Mesenchymal stem cell (in vitro differentiated cells and primary cell): ENCODE results near the gene GOLM1.

Experiments used
- DNase-seq: peaks from one replicate; pipeline ENCODE4 v3.0.0-alpha.2; 2013
- H2AFZ ChIP-seq: one replicate; pipeline ENCODE4 v1.6.1; 2013; ENCODE audit warnings: low read depth, mild to moderate bottlenecking, control low read depth, inconsistent platforms, low read length, moderate library complexity
- H2AK5ac ChIP-seq: 2 replicates; pipeline ENCODE4 v1.6.1; 2013; ENCODE audit warnings: low read length, moderate library complexity, mild to moderate bottlenecking, inconsistent platforms; ENCODE audit not compliant: severe bottlenecking
- H2BK120ac ChIP-seq: one replicate; pipeline ENCODE4 v1.6.1; 2013; ENCODE audit warnings: low read depth, mild to moderate bottlenecking, inconsistent platforms, low read length, moderate library complexity
- H2BK12ac ChIP-seq, 2 experiments: one replicate each; pipeline ENCODE4 v1.6.1; 2013; ENCODE audit warnings: inconsistent platforms in 2 of 2, low read length in 2 of 2, mild to moderate bottlenecking in 2 of 2, moderate library complexity in 2 of 2, control low read depth in 1 of 2
- H2BK15ac ChIP-seq: one replicate; pipeline ENCODE4 v1.6.1; 2013; ENCODE audit warnings: mild to moderate bottlenecking, low read depth, inconsistent platforms; ENCODE audit not compliant: poor library complexity, severe bottlenecking
- H2BK5ac ChIP-seq: 2 replicates; pipeline ENCODE4 v1.6.1; 2013; ENCODE audit warnings: low read depth, mild to moderate bottlenecking, low read length, control low read depth, inconsistent platforms; ENCODE audit not compliant: poor library complexity, severe bottlenecking
- H3K14ac ChIP-seq, 2 experiments: one replicate each; pipeline ENCODE4 v1.6.1; 2013; ENCODE audit warnings: inconsistent platforms in 2 of 2, low read length in 2 of 2, control low read depth in 1 of 2, mild to moderate bottlenecking in 1 of 2, moderate library complexity in 1 of 2
- H3K18ac ChIP-seq, 2 experiments: one replicate each; pipeline ENCODE4 v1.6.1; 2013; ENCODE audit warnings: inconsistent platforms in 2 of 2, low read length in 2 of 2, control low read depth in 1 of 2, low read depth in 1 of 2, mild to moderate bottlenecking in 1 of 2
- H3K23ac ChIP-seq, 2 experiments: one replicate each; pipeline ENCODE4 v1.6.1; 2013; ENCODE audit warnings: inconsistent platforms in 2 of 2, low read length in 2 of 2, mild to moderate bottlenecking in 2 of 2, moderate library complexity in 2 of 2, control low read depth in 1 of 2
- H3K27ac ChIP-seq: 2 replicates; pipeline ENCODE4 v1.5.1; 2013; ENCODE audit warnings: mild to moderate bottlenecking, moderate library complexity, low read length, control low read depth, inconsistent platforms; ENCODE audit not compliant: poor library complexity, severe bottlenecking
- H3K27me3 ChIP-seq, 2 experiments: 2 replicates each; pipeline versions ENCODE4 v1.6.1 to v1.7.0; 2013; ENCODE audit warnings: low read length in 2 of 2, mild to moderate bottlenecking in 2 of 2, moderate library complexity in 2 of 2, control low read depth in 1 of 2, inconsistent platforms in 1 of 2; ENCODE audit not compliant: control insufficient read depth in 1 of 2, insufficient read depth in 1 of 2
- H3K36me3 ChIP-seq, 2 experiments: 2 replicates each; pipeline versions ENCODE4 v1.6.1 to v1.7.0; 2013; ENCODE audit warnings: low read length in 2 of 2, control low read depth in 1 of 2, inconsistent platforms in 1 of 2, low read depth in 1 of 2, mild to moderate bottlenecking in 1 of 2; ENCODE audit not compliant: insufficient read depth in 2 of 2, control insufficient read depth in 1 of 2
- H3K4ac ChIP-seq, 2 experiments: one replicate each; pipeline ENCODE4 v1.6.1; 2013; ENCODE audit warnings: inconsistent platforms in 2 of 2, low read length in 2 of 2, mild to moderate bottlenecking in 2 of 2, moderate library complexity in 2 of 2, control low read depth in 1 of 2, low read depth in 1 of 2
- H3K4me1 ChIP-seq: 2 replicates; pipeline ENCODE4 v1.6.1; 2013; ENCODE audit warnings: low read depth, low read length, control low read depth; ENCODE audit not compliant: control insufficient read depth, insufficient read depth
- H3K4me2 ChIP-seq: 2 replicates; pipeline ENCODE4 v1.6.1; 2013; ENCODE audit warnings: low read length, mild to moderate bottlenecking, inconsistent platforms; ENCODE audit not compliant: poor library complexity, severe bottlenecking
- H3K4me3 ChIP-seq, 2 experiments: 2 replicates each; pipeline versions ENCODE4 v1.5.1 to v1.7.0; 2013; ENCODE audit warnings: low read length in 2 of 2, mild to moderate bottlenecking in 2 of 2, control low read depth in 1 of 2, low read depth in 1 of 2; ENCODE audit not compliant: insufficient read depth in 1 of 2
- H3K79me1 ChIP-seq: replicated peaks from 2 replicates; pipeline ENCODE4 v1.6.1; 2013; ENCODE audit warnings: mild to moderate bottlenecking, control low read depth, low read length, inconsistent platforms; ENCODE audit not compliant: poor library complexity, severe bottlenecking
- H3K9ac ChIP-seq: 2 replicates; pipeline ENCODE4 v1.7.0; 2013; ENCODE audit warnings: mild to moderate bottlenecking, low read length, moderate library complexity
- H3K9me3 ChIP-seq: 2 replicates; pipeline ENCODE4 v1.7.0; 2013; ENCODE audit warnings: mild to moderate bottlenecking, low read length; ENCODE audit not compliant: control insufficient read depth
- H4K8ac ChIP-seq: one replicate; pipeline ENCODE4 v1.6.1; 2013; ENCODE audit warnings: inconsistent platforms, mild to moderate bottlenecking, low read length, moderate library complexity
- H4K91ac ChIP-seq: one replicate; pipeline ENCODE4 v1.6.1; 2013; ENCODE audit warnings: mild to moderate bottlenecking, low read length, inconsistent platforms
- WGBS: methylation state at CpG from one replicate; pipeline ENCODE4 v1.1.7; 2013; ENCODE audit warnings: mixed read lengths; 5-methylcytosine and 5-hydroxymethylcytosine counted together

GOLM1 gene

DNA sequence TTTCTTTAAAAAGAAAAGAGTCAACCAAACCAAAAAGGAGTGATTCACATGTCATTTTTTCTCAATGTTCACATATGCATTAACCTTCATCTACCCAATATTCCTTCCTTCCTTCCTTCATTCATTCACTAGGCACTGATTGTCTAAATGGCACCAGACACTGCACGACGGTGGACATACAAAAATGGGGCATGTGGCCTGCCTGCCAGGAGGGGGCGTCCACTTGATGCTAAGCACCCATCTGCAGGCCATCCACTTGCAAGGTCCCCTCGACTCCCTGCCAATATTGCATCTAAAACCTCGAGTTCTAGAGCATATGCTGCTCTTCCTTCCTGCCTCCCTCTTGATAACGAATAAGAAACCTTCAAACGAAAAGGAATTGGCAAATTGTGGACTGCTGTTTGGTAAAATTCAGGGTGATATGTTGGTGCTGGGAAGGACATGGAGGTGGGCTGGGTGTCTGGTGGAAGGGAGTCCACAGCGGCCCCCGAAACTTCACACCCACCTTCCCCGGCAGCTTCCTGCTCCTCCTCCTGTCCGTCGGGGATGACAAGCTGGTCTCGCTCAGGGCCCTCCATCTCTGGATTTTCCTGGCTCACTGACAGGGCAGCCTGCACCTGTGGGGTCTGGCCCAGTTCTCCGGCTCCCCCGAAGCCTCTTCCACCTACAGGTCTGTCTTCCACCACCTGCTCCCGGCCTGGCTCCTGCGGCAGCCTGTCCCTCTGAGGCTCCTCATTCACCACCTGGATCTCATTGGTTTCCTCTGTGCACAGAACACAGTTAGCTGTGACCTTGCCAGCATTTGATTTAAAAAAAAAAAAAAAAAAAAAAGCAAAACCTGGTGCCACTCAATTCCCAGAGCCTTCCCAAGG, 64.3 kb downstream of the GOLM1 start:
- peaks cover 10% of the 10 kb centered on the region for H3K79me1 ChIP-seq
- no peak overlapping the region for H3K14ac ChIP-seq
- H3K9ac ChIP-seq: no peak overlapping the region
- H2AFZ ChIP-seq: no peak overlapping the region
- H2BK5ac ChIP-seq: no peak overlapping the region
- H3K9me3 ChIP-seq: no peaks in the 10 kb centered on the region
- no peak overlapping the region for H4K8ac ChIP-seq
- H3K23ac ChIP-seq: no peak overlapping the region
- H3K27me3 ChIP-seq: no peaks in the 10 kb centered on the region
- H3K4me3 ChIP-seq: no peak overlapping the region
- H2BK120ac ChIP-seq: no peak overlapping the region
- H2AK5ac ChIP-seq: no peak overlapping the region
- no peak overlapping the region for H2BK15ac ChIP-seq
- H3K36me3 ChIP-seq: peaks cover 23 to 45% of the 10 kb centered on the region in 2 experiments
- no peak overlapping the region for H3K4ac ChIP-seq
- no peak overlapping the region for H3K27ac ChIP-seq
- no peak overlapping the region for H3K4me2 ChIP-seq
- H3K4me1 ChIP-seq: peaks cover under 1% of the 10 kb centered on the region
- peak; percentile 62 for DNase-seq
- WGBS: 72% methylated on average over 16 of the region's 17 CpGs
- H3K18ac ChIP-seq: no peak overlapping the region
- no peak overlapping the region for H4K91ac ChIP-seq
- H2BK12ac ChIP-seq: no peak overlapping the region

DNA sequence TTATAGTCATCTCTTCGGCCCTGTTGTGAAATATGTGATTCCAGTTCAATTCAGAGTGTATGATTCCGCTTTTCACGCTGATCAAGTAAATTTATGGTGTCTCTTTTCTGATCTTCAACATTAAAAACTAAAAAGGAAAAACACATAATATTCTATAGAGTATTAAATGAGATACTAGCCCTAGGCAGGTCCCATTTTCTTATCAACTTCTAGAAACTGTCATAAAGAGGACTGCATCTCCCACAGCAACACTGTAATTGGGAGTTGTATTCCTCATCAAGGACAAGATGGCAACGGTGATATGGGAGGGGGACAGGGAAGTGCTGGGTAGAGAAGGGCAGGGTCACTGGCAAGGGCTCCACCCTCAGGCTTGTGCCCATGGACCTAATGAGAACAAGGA, 71.6 kb downstream of the GOLM1 start:
- Histone ChIP-seq H2BK12ac (no peak overlapping the region), H3K23ac (no peak overlapping the region), H2BK120ac (no peak overlapping the region), H3K27ac (no peak overlapping the region), H4K8ac (no peak overlapping the region), H3K4me1 (no peaks in the 10 kb centered on the region), H3K9me3 (no peaks in the 10 kb centered on the region), H3K4me3 (no peak overlapping the region), H3K14ac (no peak overlapping the region), H3K4me2 (no peak overlapping the region), H4K91ac (no peak overlapping the region), H2AK5ac (no peak overlapping the region), H3K27me3 (no peaks in the 10 kb centered on the region), H3K79me1 (peaks cover 16% of the 10 kb centered on the region), H3K18ac (no peak overlapping the region), H3K4ac (no peak overlapping the region), H2BK5ac (no peak overlapping the region), H3K9ac (no peak overlapping the region), H3K36me3 (peaks cover 34 to 81% of the 10 kb centered on the region in 2 experiments), H2AFZ (no peak overlapping the region), H2BK15ac (no peak overlapping the region)
- WGBS: 95% methylated on average over 2 of the region's 4 CpGs
- DNase-seq: no peak

DNA sequence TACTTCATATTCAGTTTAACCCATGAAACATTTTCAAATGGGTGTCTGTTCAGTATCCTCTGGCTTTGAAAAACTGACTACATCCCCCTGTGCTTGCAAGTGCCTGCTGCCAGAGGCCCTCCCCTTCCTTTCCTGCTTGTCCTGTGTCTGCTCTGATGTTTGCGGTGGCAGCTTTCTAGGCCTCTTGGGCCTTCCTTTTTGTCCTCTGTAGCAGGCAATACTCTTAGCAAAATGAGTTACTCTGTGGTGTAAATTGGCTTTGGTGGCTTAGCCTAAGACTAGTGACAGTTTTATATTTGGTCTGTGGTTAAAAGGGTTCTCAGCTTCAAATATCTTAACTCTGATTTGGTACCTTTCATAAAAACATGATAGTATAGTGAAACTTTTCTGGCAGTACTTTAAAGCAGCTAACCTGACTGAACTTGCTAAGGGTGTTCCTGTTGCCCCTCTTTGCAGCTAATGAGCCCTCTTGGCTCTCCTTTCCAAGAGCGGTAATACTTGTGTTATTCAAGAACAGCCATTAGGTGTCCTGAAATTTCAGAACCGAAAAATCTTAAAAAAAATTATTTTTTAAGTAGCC, 76.6 kb downstream of the GOLM1 start:
- H2BK5ac ChIP-seq: no peak overlapping the region
- H2AK5ac ChIP-seq: no peak overlapping the region
- no peak overlapping the region for H3K9ac ChIP-seq
- no peak overlapping the region for H2BK12ac ChIP-seq
- no peak for DNase-seq
- no peaks in the 10 kb centered on the region for H3K27me3 ChIP-seq
- no peak overlapping the region for H3K27ac ChIP-seq
- H4K91ac ChIP-seq: no peak overlapping the region
- H3K9me3 ChIP-seq: no peaks in the 10 kb centered on the region
- peaks cover 19 to 93% of the 10 kb centered on the region in 2 experiments for H3K36me3 ChIP-seq
- H3K14ac ChIP-seq: no peak overlapping the region
- H3K4ac ChIP-seq: no peak overlapping the region
- no peak overlapping the region for H4K8ac ChIP-seq
- peaks cover 18% of the 10 kb centered on the region for H3K79me1 ChIP-seq
- H3K4me3 ChIP-seq: no peak overlapping the region
- H3K4me1 ChIP-seq: no peaks in the 10 kb centered on the region
- H2BK15ac ChIP-seq: no peak overlapping the region
- no peak overlapping the region for H2BK120ac ChIP-seq
- 78% methylated on average over 1 of the region's 3 CpGs for WGBS
- H3K18ac ChIP-seq: no peak overlapping the region
- no peak overlapping the region for H2AFZ ChIP-seq
- H3K4me2 ChIP-seq: no peak overlapping the region
- H3K23ac ChIP-seq: no peak overlapping the region

DNA sequence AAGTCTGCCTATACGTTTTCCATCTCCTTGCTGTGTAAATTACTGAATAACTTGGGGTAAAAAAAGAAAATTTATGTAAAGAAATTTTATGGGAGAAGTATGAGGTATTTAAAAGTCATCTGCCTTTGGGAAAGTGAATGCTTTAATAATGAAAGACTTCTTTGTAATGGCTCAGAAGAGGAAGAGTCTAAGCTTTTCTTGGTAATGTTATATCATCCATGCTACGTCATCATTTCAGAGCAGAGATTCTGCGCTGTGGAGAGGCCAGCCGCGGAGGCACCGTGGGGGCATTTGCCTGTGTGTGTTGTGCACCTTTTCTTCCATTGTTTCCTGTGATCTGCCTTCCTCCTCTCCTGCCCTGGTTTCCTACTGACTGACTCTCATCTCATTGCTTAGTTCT, 78.2 kb downstream of the GOLM1 start:
- H3K14ac ChIP-seq: no peak overlapping the region
- no peak overlapping the region for H3K9ac ChIP-seq
- H3K4ac ChIP-seq: no peak overlapping the region
- 99% methylated on average over 6 of the region's 6 CpGs for WGBS
- no peak overlapping the region for H3K4me2 ChIP-seq
- no peaks in the 10 kb centered on the region for H3K9me3 ChIP-seq
- no peak overlapping the region for H2AFZ ChIP-seq
- H4K91ac ChIP-seq: no peak overlapping the region
- no peak overlapping the region for H3K4me3 ChIP-seq
- no peak overlapping the region for H2BK120ac ChIP-seq
- H2AK5ac ChIP-seq: no peak overlapping the region
- H3K79me1 ChIP-seq: peaks cover 16% of the 10 kb centered on the region
- no peak overlapping the region for H3K18ac ChIP-seq
- no peak overlapping the region for H2BK12ac ChIP-seq
- H3K36me3 ChIP-seq: peaks cover 19 to 93% of the 10 kb centered on the region in 2 experiments
- no peak overlapping the region for H2BK5ac ChIP-seq
- no peak overlapping the region for H3K23ac ChIP-seq
- H4K8ac ChIP-seq: no peak overlapping the region
- H3K4me1 ChIP-seq: no peaks in the 10 kb centered on the region
- no peak overlapping the region for H3K27ac ChIP-seq
- DNase-seq: no peak
- no peaks in the 10 kb centered on the region for H3K27me3 ChIP-seq
- no peak overlapping the region for H2BK15ac ChIP-seq
